ENCODE results near the gene JCHAIN. TPM values are rescaled to one million over a fixed set of nuclear protein-coding genes. Genes with fewer than 3 reads are reported as not detected.

JCHAIN gene
- total RNA-seq: 1 to 10 TPM; 1.7 to 5.9 (median 2.4) TPM

DNA sequence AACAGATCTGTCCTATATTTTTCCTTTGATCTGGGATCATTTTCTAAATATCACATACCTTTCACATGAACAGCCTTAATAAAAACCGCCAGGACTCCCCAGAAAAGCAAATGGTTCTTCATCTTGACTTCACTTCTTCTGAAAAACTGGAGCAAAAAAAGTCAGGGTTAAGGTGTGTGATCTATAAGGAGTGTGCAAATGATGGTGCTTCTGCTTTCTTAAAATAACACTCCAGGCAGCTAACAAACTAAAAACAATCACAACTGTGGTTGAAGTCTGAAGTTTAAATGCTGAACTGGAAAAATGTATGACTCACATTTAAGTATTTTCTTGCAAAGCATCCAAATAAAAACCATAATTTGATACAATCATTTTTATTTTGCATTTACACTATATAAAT lies at the start of gene JCHAIN:
Gene JCHAIN (minus strand): TSS at position 140 of the 400 bp plus-strand sequence. CDS start 18 bp downstream, at position 122.
- 72 to 75% methylated on average over 1 of the region's 1 CpG for WGBS, 2 donors
- no peak for DNase-seq (ENCODE audit: low spot score in 2 of 2)
- H3K4me3 ChIP-seq (ENCODE audit: low read depth, poor library complexity, severe bottlenecking): no peak within 1 kb of the TSS
- TF ChIP-seq, protein P1, sequence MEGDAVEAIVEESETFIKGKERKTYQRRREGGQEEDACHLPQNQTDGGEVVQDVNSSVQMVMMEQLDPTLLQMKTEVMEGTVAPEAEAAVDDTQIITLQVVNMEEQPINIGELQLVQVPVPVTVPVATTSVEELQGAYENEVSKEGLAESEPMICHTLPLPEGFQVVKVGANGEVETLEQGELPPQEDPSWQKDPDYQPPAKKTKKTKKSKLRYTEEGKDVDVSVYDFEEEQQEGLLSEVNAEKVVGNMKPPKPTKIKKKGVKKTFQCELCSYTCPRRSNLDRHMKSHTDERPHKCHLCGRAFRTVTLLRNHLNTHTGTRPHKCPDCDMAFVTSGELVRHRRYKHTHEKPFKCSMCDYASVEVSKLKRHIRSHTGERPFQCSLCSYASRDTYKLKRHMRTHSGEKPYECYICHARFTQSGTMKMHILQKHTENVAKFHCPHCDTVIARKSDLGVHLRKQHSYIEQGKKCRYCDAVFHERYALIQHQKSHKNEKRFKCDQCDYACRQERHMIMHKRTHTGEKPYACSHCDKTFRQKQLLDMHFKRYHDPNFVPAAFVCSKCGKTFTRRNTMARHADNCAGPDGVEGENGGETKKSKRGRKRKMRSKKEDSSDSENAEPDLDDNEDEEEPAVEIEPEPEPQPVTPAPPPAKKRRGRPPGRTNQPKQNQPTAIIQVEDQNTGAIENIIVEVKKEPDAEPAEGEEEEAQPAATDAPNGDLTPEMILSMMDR (IDR thresholded peaks at IDR 0.05): no peak
- TF ChIP-seq POLR2A (IDR thresholded peaks at IDR 0.05): no peak
- intact Hi-C loops (cut with DNase I; ENCODE audit: low total_unique reads): no loop called here

DNA sequence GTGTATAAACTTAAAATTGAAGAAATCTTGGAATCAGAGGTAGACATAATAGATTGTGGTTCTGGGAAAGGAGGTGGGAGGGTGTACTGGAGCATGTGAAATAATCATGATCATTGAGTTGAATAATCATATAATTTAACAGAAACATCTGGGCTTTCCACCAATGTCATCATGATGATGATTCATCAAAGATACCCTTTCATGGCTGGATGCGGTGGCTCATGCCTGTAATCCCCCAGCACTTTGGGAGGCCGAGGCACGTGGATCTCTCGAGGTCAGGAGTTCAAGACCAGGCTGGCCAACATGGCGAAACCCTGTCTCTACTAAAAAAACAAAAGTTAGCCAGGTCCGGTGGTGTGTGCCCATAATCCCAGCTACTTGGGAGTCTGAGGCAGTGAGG lies 48.8 kb upstream of the JCHAIN start:
- peak in 1 of 2 donors; percentile 76 for DNase-seq (ENCODE audit: low spot score in 2 of 2)
- no peak overlapping the region for H3K4me3 ChIP-seq (ENCODE audit: low read depth, poor library complexity, severe bottlenecking)
- TF ChIP-seq, protein P1 (IDR thresholded peaks at IDR 0.05): no peak
- TF ChIP-seq POLR2A (IDR thresholded peaks at IDR 0.05): no peak
- 76 to 82% methylated on average over 6 of the region's 6 CpGs for WGBS, 2 donors
- intact Hi-C loops (cut with DNase I; ENCODE audit: low total_unique reads): no loop called here

DNA sequence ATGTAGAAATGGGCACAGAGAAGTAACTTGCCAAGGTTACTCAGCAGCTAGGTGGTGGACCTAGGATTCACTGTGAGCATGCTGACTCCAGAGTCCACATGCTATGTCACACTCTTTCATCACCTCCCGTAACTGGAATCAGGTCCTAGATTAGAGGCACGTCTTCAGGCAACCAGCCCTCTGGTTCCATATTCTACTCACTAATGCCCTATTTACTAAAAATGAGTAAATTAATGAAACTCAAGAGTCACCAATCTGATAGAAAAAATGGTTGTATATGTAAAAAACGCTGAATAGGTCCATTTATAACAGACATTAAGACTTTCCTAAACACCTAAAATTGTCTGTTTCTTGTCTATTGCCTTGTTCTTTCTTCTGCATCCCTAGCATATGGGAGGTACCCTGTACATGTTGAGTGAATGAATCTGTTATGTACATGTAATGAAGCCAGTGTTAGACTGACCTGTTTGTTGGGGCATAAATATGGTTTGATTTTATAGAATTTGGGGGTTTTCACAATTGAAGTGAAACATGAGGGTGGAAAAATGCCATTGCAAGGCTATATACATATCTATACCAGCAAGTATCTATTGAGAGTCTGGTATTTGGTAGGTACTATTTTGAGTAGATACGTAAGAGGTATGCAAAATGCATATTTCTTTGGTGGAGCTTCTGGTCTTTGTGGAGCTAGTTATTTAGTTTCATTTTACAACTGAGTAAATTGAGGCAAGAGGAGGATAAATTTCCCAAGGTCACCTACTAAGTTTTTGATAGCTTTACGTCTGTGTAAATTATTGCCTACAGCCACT lies 48.0 kb upstream of the JCHAIN start:
- intact Hi-C loops (cut with DNase I; ENCODE audit: low total_unique reads): no loop called here
- WGBS, 2 donors: 70 to 77% methylated on average over 5 of the region's 5 CpGs
- DNase-seq (ENCODE audit: low spot score in 2 of 2): no peak
- no peak overlapping the region for H3K4me3 ChIP-seq (ENCODE audit: low read depth, poor library complexity, severe bottlenecking)
- TF ChIP-seq, protein P1 (IDR thresholded peaks at IDR 0.05): no peak

GRCh38 chr4:70713453-70714078 lies 47.3 kb upstream of the JCHAIN start:
- intact Hi-C loops (cut with DNase I; ENCODE audit: low total_unique reads): no loop called here
- WGBS, 2 donors: 45 to 55% methylated on average over 7 of the region's 7 CpGs
- TF ChIP-seq POLR2A (IDR thresholded peaks at IDR 0.05): no peak
- peak in 1 of 2 donors; percentile 66 for DNase-seq (ENCODE audit: low spot score in 2 of 2)
- H3K4me3 ChIP-seq (ENCODE audit: low read depth, poor library complexity, severe bottlenecking): no peak overlapping the region

DNA sequence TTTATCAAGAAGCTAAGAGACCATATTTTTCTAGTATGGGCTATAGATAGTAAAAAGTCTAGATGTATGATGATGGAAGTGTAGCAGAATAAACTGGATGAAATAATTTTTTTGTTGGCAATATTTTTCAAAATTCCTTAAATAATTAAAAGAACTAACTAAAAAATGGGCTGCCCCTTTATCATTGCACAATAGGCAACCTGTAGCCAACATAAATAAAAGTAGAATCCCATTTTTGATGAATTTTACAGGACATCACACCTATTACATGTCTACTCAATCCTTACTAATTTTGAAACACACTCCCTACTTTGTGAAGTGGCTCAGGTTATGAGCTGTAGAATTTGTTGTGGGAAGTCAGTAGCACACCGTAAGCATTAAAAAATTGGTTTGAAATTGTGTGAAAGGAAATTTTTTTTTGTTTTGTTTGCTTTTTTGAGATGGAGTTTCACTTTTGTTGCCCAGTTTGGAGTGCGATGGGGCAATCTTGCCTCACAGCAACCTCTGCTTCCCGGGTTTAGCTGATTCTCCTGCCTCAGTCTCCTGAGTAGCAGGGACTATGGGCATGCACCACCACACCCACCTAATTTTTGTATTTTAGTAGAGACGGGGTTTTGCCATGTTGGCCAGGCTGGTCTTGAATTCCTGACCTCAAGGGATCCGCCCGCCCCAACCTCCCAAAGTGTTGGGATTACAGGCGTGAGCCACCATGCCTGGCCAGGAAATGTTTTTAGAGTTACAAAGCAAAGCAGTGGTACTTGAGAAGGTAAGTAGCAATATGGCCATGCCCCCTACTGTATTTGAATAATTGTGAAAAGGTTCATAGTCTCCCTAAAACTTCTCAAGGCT lies 46.5 kb upstream of the JCHAIN start:
- DNase-seq (ENCODE audit: low spot score in 2 of 2): peak in 1 of 2 donors; percentile 56
- WGBS, 2 donors: 77 to 81% methylated on average over 7 of the region's 7 CpGs
- intact Hi-C loops (cut with DNase I; ENCODE audit: low total_unique reads): no loop called here
- no peak for TF ChIP-seq POLR2A (IDR thresholded peaks at IDR 0.05)
- TF ChIP-seq, protein P1 (IDR thresholded peaks at IDR 0.05): no peak
- H3K4me3 ChIP-seq (ENCODE audit: low read depth, poor library complexity, severe bottlenecking): no peak overlapping the region

DNA sequence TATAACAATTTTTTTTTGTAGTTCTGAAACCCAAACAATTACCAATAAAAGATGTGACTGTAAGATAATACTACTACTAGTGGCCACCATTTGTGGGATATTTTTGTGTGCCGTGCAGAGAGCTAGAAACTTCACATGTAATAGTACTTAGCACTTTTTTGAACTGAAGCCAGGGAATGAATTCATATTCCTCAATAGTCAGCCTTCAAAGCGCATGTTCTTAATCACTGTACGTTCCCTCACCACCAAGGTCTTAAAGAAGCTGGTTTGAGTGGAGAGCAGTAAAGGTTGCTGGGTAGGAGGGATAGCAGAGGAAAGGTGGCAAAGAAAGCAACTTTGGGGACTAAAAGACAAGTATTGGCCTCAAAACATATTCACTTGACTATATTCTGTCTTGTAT lies 45.8 kb upstream of the JCHAIN start:
- no peak overlapping the region for H3K4me3 ChIP-seq (ENCODE audit: low read depth, poor library complexity, severe bottlenecking)
- intact Hi-C loops (cut with DNase I; ENCODE audit: low total_unique reads): no loop called here
- WGBS, 2 donors: 24 to 38% methylated on average over 3 of the region's 3 CpGs
- DNase-seq (ENCODE audit: low spot score in 2 of 2): no peak
- TF ChIP-seq, protein P1 (IDR thresholded peaks at IDR 0.05): no peak
- no peak for TF ChIP-seq POLR2A (IDR thresholded peaks at IDR 0.05)

Data from lower leg skin (tissue), 4 donors.